ENCODE data around the gene MYADML2. TPM values are rescaled to one million over a fixed set of nuclear protein-coding genes. Genes with fewer than 3 reads are reported as not detected.

Gene MYADML2
- total and polyA plus RNA-seq, 11 donors = 0.19 to 11.2 (median 3.9) TPM

GRCh38 chr17:81909231-81909630, 37.8 kb downstream of the MYADML2 start:
- ATAC-seq (no peak), DNase-seq (no peak)
- Histone ChIP-seq H3K4me1 (peaks cover 5 to 25% (median 14%) of the 10 kb centered on the region in 12 donors), H3K4me3 (no peak overlapping the region), H3K36me3 (peaks cover 0 to 63% (median 22%) of the 10 kb centered on the region in 9 donors), H3K9me3 (no peaks in the 10 kb centered on the region), H3K27ac (no peak overlapping the region), H3K27me3 (no peaks in the 10 kb centered on the region)
- 95 to 100% (median 96%) methylated on average over 7 to 12 of the region's 12 CpGs for WGBS, 4 donors
- intact Hi-C loops (cut with DNase I) = no loop called here
- TF ChIP-seq CTCF (IDR thresholded peaks at IDR 0.05) (no peak), POLR2A (IDR thresholded peaks at IDR 0.05) (no peak)

DNA sequence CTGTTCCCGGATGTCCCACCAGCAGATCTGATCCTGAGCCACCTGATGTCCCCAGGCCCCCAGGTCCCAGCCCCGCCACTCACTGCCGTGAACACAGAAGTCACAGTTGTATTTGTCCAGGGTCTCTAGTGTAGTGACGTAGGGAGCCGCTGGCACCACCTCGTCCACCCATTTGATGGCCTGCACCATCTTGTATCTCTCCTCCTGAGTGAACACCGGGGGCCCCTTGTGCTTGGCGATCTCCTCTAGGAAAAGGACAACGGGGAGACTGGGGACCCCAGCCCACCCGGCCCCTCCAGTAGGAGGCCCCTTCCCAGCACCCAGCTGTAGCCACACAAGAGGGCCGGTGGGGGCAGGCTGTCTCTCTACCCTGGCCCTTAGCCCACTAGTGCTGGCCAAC, 38.2 kb downstream of the MYADML2 start:
- Histone ChIP-seq H3K27me3 (no peaks in the 10 kb centered on the region), H3K4me3 (no peak overlapping the region), H3K36me3 (peaks cover 0 to 60% (median 18%) of the 10 kb centered on the region in 9 donors), H3K9me3 (no peaks in the 10 kb centered on the region), H3K4me1 (peaks cover 5 to 25% (median 14%) of the 10 kb centered on the region in 12 donors), H3K27ac (no peak overlapping the region)
- 93 to 97% (median 95%) methylated on average over 10 to 11 of the region's 11 CpGs for WGBS, 4 donors
- TF ChIP-seq CTCF (IDR thresholded peaks at IDR 0.05) = no peak
- no peak for TF ChIP-seq POLR2A (IDR thresholded peaks at IDR 0.05)
- no peak for ATAC-seq
- no peak for DNase-seq
- intact Hi-C loops (cut with DNase I) = no loop called here

DNA sequence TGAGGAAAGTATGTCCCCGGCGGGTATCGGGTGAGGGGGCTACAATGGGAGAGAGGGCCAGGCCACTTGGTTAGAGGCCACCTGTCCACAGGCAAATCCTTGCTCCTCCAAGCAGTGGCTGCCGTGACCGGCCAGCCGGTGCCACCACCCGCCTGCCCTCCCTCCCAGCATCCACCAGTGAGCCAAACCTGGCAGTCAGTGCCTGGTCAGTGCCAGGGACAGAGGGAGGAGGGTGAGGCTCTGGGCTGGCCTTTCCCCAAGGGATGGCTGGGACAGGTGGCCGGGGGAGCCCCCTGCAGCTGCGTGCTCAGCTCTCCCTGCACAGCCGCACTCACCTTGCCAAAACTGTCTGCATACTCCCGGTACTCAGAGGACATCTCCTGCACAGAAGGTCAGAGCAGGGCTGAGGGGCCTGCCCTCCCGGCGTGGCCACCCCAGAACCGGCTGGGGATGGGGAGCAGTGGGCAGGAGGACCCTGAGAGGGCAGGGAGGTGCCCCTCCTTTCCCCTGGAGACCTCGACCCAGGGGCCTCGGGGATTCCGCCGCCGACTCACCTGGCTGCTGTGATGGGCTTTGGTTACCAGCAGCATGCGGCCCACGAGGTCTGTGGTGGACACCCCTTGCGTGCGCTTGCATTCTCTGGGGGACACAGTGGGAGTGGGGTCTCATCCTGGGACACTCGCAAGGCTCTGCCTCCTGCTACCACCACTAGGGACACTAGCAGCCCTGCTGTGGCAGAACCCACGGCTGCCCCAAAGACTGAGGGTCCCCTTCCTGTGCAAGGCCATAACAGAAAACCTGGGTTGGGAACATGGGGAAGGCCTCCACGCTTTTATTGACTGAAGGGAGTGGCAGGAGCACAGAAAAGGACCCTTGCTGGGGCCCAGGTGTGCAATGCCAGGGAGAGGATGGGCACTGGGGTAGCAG, 39.6 kb downstream of the MYADML2 start:
- H3K36me3 ChIP-seq = peaks cover 0 to 48% (median 5%) of the 10 kb centered on the region in 9 donors
- DNase-seq (no peak), ATAC-seq (no peak)
- H3K4me1 ChIP-seq = peaks cover 5 to 28% (median 14%) of the 10 kb centered on the region in 12 donors
- intact Hi-C loops (cut with DNase I) = no loop called here
- peaks cover 0 to 5% (median 0%) of the 10 kb centered on the region in 9 donors for H3K27me3 ChIP-seq
- H3K27ac ChIP-seq = no peak overlapping the region
- no peaks in the 10 kb centered on the region for H3K9me3 ChIP-seq
- TF ChIP-seq POLR2A (IDR thresholded peaks at IDR 0.05) = no peak
- TF ChIP-seq CTCF (IDR thresholded peaks at IDR 0.05) = no peak
- H3K4me3 ChIP-seq = no peak overlapping the region
- WGBS, 4 donors = 90 to 94% (median 92%) methylated on average over 11 to 26 of the region's 26 CpGs

DNA sequence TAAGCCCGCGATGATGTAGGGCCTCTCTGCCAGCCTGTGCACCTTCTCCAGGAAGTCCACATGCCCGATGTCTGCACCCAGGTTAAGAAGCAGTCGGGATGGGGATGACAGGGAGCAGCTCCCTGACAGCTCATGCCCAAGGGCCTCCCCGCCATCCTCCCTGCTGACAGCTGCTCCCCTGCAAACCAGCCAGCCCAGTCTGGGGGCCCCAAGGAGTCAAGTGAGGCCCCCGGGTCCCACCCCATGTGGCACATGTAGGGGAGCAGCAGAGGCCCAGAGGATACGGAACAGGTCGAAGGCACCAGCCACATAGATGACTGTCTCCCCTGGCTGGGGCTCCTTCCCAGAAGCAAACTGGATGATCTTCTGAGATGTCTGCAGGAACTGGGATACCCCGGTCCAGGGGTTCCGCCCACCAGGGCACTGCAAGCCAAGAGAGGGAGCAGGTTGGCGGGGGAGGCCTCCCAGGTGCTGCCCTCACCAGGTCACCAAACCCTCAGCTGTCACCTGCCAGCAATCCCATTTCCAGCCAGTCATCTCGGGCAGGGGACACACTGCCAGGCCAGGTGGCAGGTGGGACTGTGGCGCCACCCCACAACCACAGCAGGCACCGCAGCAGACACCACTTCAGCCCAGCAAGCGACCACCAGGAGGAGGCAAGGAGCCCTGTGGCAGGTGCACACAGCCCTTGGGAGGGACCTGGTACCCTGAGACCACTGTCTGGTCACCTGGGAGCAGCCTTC, 40.4 kb downstream of the MYADML2 start:
- Histone ChIP-seq H3K4me1 (peaks cover 7 to 30% (median 15%) of the 10 kb centered on the region in 12 donors), H3K36me3 (peaks cover 0 to 44% (median 3%) of the 10 kb centered on the region in 9 donors), H3K27me3 (peaks cover 0 to 13% (median 0%) of the 10 kb centered on the region in 9 donors), H3K4me3 (no peak overlapping the region), H3K27ac (no peak overlapping the region), H3K9me3 (no peaks in the 10 kb centered on the region)
- TF ChIP-seq POLR2A (IDR thresholded peaks at IDR 0.05) = no peak
- TF ChIP-seq CTCF (IDR thresholded peaks at IDR 0.05) = no peak
- intact Hi-C loops (cut with DNase I) = no loop called here
- ATAC-seq = no peak
- WGBS, 4 donors = 93 to 100% (median 94%) methylated on average over 3 to 15 of the region's 15 CpGs
- DNase-seq = no peak
